Measurements from ENCODE around the gene CA10.

The CA10 gene

GRCh38 chr17:51650772-51651171, 507.7 kb downstream of the CA10 start:
- TF ChIP-seq SIN3A (IDR thresholded peaks at IDR 0.05; ENCODE audit: borderline replicate concordance, insufficient read depth, low read length) (no peak), FOXP2 (optimal IDR thresholded peaks at IDR 0.05; ENCODE audit: borderline replicate concordance, extremely low read depth, extremely low read length, insufficient read depth) (no peak), REST (IDR thresholded peaks at IDR 0.05; ENCODE audit: insufficient read depth in 1 of 2, low read depth in 2 of 2, low read length in 2 of 2) (no peak)

GRCh38 chr17:51650202-51650601, 508.3 kb downstream of the CA10 start:
- TF ChIP-seq TAF1 (IDR thresholded peaks at IDR 0.05; ENCODE audit: borderline replicate concordance, insufficient read depth, low read length), result no peak
- no peak for TF ChIP-seq POLR2AphosphoS5 (IDR thresholded peaks at IDR 0.05; ENCODE audit: low read depth, low read length)
- TF ChIP-seq SIN3A (IDR thresholded peaks at IDR 0.05; ENCODE audit: borderline replicate concordance, insufficient read depth, low read length), result no peak
- TF ChIP-seq FOXP2 (optimal IDR thresholded peaks at IDR 0.05; ENCODE audit: borderline replicate concordance, extremely low read depth, extremely low read length, insufficient read depth), result no peak
- TF ChIP-seq REST (IDR thresholded peaks at IDR 0.05; ENCODE audit: insufficient read depth in 1 of 2, low read depth in 2 of 2, low read length in 2 of 2), result no peak

GRCh38 chr17:51647826-51648225, 510.7 kb downstream of the CA10 start:
- no peak for TF ChIP-seq TAF1 (IDR thresholded peaks at IDR 0.05; ENCODE audit: borderline replicate concordance, insufficient read depth, low read length)
- no peak for TF ChIP-seq FOXP2 (optimal IDR thresholded peaks at IDR 0.05; ENCODE audit: borderline replicate concordance, extremely low read depth, extremely low read length, insufficient read depth)
- TF ChIP-seq POLR2AphosphoS5 (IDR thresholded peaks at IDR 0.05; ENCODE audit: low read depth, low read length), result no peak
- no peak for TF ChIP-seq SIN3A (IDR thresholded peaks at IDR 0.05; ENCODE audit: borderline replicate concordance, insufficient read depth, low read length)
- no peak for TF ChIP-seq REST (IDR thresholded peaks at IDR 0.05; ENCODE audit: insufficient read depth in 1 of 2, low read depth in 2 of 2, low read length in 2 of 2)

- TF ChIP-seq SIN3A (IDR thresholded peaks at IDR 0.05; ENCODE audit: borderline replicate concordance, insufficient read depth, low read length), result no peak
- TF ChIP-seq TAF1 (IDR thresholded peaks at IDR 0.05; ENCODE audit: borderline replicate concordance, insufficient read depth, low read length), result no peak
- TF ChIP-seq FOXP2 (optimal IDR thresholded peaks at IDR 0.05; ENCODE audit: borderline replicate concordance, extremely low read depth, extremely low read length, insufficient read depth), result no peak
- TF ChIP-seq REST (IDR thresholded peaks at IDR 0.05; ENCODE audit: insufficient read depth in 1 of 2, low read depth in 2 of 2, low read length in 2 of 2), result no peak
- TF ChIP-seq POLR2AphosphoS5 (IDR thresholded peaks at IDR 0.05; ENCODE audit: low read depth, low read length), result no peak
Observed at GRCh38 chr17:51647067-51647466, 511.4 kb downstream of the CA10 start.

GRCh38 chr17:51646539-51646938, 512.0 kb downstream of the CA10 start:
- TF ChIP-seq REST (IDR thresholded peaks at IDR 0.05; ENCODE audit: insufficient read depth in 1 of 2, low read depth in 2 of 2, low read length in 2 of 2) (no peak), POLR2AphosphoS5 (IDR thresholded peaks at IDR 0.05; ENCODE audit: low read depth, low read length) (no peak), SIN3A (IDR thresholded peaks at IDR 0.05; ENCODE audit: borderline replicate concordance, insufficient read depth, low read length) (no peak), FOXP2 (optimal IDR thresholded peaks at IDR 0.05; ENCODE audit: borderline replicate concordance, extremely low read depth, extremely low read length, insufficient read depth) (no peak), TAF1 (IDR thresholded peaks at IDR 0.05; ENCODE audit: borderline replicate concordance, insufficient read depth, low read length) (no peak)

Measured in PFSK-1 (cell line).